Activated CD4-positive, alpha-beta memory T cell treated with anti-CD3 and anti-CD28 coated beads for 36 hours (primary cell): ENCODE data around the gene RAP1A. TPM values are rescaled to one million over a fixed set of nuclear protein-coding genes. Genes with fewer than 3 reads are reported as not detected.
"Not testable (repeated sequence)": the region's sequence is repeated elsewhere in the genome, so short reads cannot be mapped to it uniquely, and the experiment has no call there.

Source experiments
- CTCF ChIA-PET: fragments of 350-600 bp; sonication (Branson Sonifier 250); formaldehyde crosslinking; loops from one replicate; lab custom pipeline; 2021; ENCODE audit warnings: antibody characterized with exemption, inconsistent platforms; lab: Charles Lee
- POLR2A ChIA-PET: fragments of 350-600 bp; sonication (Branson Sonifier 250); formaldehyde crosslinking; loops from one replicate; lab custom pipeline; 2021; ENCODE audit warnings: antibody characterized with exemption; lab: Charles Lee
- DNase-seq: peaks from one replicate; pipeline ENCODE4 v3.0.0-alpha.2; 2020
- H3K27ac Mint-ChIP-seq: one replicate; pipeline ENCODE4 v1.8.0; 2021; ENCODE audit warnings: mixed read lengths
- H3K27me3 Mint-ChIP-seq: one replicate; pipeline ENCODE4 v1.8.0; 2021; ENCODE audit warnings: mixed read lengths
- H3K36me3 Mint-ChIP-seq: one replicate; pipeline ENCODE4 v1.8.0; 2021; ENCODE audit warnings: mixed read lengths
- H3K4me1 Mint-ChIP-seq: one replicate; pipeline ENCODE4 v1.8.0; 2021; ENCODE audit warnings: low read depth, mixed read lengths
- H3K4me3 Mint-ChIP-seq: one replicate; pipeline ENCODE4 v1.8.0; 2021; ENCODE audit warnings: mild to moderate bottlenecking, mixed read lengths
- H3K9me3 Mint-ChIP-seq: one replicate; pipeline ENCODE4 v1.8.0; 2021; ENCODE audit warnings: mixed read lengths
- intact Hi-C: fragments of 100-400 bp; cut with micrococcal nuclease; formaldehyde crosslinking; loops from one replicate; pipeline ENCODE4 v1.15.1; 2023
- total RNA-seq, 2 experiments: library from RNA; stranded (reverse); gene quantifications; one replicate each; pipeline ENCODE4 v1.2.3, GENCODE V29; 2021

The RAP1A gene
- total RNA-seq, 2 experiments from 2014 or later: 292 to 294 TPM

DNA sequence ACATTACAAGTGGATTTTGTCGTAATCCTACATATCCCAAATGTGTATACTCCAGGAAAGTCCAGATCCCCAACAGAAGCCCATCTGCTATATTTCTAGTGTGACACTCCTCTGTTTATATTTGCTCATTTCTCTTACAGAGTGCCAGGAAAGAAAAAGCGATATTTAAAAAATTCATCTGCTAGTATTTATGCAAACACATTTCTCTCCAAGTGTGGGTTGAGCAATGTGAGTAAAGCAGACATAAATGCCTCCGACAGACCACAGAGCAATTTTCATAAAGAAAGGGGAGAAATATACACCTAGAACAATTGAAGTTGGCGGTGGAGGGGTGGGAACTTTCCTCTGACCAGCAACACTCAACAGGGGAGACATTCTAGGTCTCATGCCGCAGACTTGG is 22.2 kb upstream of the RAP1A start:
- Mint-ChIP-seq H3K9me3 (no peaks in the 10 kb centered on the region), H3K27me3 (no peaks in the 10 kb centered on the region), H3K4me1 (peaks cover 96% of the 10 kb centered on the region), H3K4me3 (no peak overlapping the region), H3K36me3 (peaks cover 8% of the 10 kb centered on the region), H3K27ac (peak overlapping the region; percentile 85)
- DNase-seq: no peak
- ChIA-PET POLR2A (interaction anchor here (9.5 kb wide), 1 partner anchor 26 kb away, joined by 151 read pairs; the partner anchor contains the start of gene RAP1A), CTCF (no interaction called here)
- intact Hi-C loops: loop anchor here (10.0 kb wide), 1 partner anchor 963 kb away; no protein-coding TSS in a partner anchor

DNA sequence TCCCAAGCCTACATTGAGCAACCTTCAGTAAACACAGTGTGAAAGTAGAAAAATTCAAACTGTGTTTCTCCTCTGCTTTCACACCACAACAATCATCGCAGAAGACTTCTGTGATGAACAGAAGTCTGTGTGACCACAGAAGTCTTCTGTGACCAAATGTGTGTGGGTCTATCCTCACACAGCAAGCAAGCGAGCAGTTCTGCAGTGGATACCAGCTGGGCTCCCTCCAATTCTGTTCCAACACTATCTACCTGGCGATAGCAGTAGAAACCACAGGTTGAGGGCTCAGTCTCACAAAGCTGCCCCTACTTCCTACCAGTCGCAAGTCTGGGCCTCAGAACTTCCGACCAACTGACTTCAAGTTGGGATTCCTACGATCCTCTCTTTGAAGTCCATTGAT is 21.0 kb upstream of the RAP1A start:
- no peaks in the 10 kb centered on the region for H3K27me3 Mint-ChIP-seq
- H3K4me1 Mint-ChIP-seq: peaks cover 98% of the 10 kb centered on the region
- H3K27ac Mint-ChIP-seq: peak overlapping the region; percentile 85
- H3K36me3 Mint-ChIP-seq: peaks cover 8% of the 10 kb centered on the region
- ChIA-PET CTCF (interaction anchor here (0.8 to 3.7 kb wide), 3 partner anchors 18 to 91 kb away, joined by 3 to 22 read pairs (median 22); partner anchors contain the start of gene RAP1A), POLR2A (interaction anchor here (0.8 to 9.5 kb wide), 3 partner anchors 11 to 91 kb away, joined by 4 to 151 read pairs (median 4); partner anchors contain the start of gene RAP1A)
- H3K4me3 Mint-ChIP-seq: peak overlapping the region; percentile 46
- H3K9me3 Mint-ChIP-seq: no peaks in the 10 kb centered on the region
- intact Hi-C loops: loop anchor here (10.0 kb wide), 1 partner anchor 964 kb away; no protein-coding TSS in a partner anchor
- DNase-seq: peak; percentile 49

DNA sequence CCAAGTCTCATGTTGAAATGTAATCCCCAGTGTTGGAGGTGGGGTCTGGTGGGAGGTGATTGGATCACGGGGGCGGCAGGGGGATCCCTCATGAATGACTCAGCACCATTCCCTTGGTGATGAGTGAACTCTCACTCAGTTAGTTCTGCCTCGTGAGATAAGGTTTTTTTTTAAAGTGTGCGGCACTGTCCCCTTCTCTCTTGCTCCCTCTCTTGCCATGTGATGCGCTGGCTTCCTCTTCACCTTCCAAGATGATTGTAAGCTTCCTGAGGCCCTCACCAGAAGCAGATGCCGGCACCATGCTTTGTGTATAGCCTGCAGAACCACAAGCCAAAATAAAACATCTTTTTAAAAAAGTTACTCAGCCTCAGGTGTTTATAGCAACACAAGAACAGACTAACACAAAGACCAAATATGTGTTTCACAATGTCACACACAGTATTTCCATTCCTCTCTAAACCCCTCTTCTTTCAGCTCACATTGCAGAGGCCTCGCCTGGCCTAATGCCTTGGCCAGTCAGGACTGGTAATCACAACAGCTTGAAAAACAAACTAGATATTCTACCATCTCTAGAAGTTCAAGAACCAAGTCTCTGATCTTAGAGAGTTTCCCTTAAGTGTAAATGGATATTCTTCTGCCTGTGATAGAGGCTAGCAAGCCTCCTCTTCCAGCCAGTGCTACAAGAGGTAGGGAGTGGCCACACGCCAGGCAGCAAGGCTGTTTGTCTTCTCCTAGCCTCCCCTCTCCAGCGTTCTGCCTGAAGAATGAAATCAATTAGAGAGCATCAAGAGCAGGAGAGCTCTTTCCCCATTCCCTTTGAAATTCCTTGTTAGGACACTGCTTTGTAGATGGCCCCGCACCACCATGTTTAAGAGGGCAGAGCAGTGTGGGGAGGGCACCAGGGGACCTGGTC is 19.6 kb upstream of the RAP1A start:
- CTCF ChIA-PET: interaction anchor here (0.7 to 5.3 kb wide), 7 partner anchors 7 to 92 kb away, joined by 3 to 57 read pairs (median 22); partner anchors contain the start of gene RAP1A
- peak overlapping the region; percentile 96 for H3K27ac Mint-ChIP-seq
- no peaks in the 10 kb centered on the region for H3K27me3 Mint-ChIP-seq
- peak overlapping the region; percentile 16 for H3K4me3 Mint-ChIP-seq
- H3K36me3 Mint-ChIP-seq: peaks cover 8% of the 10 kb centered on the region
- H3K9me3 Mint-ChIP-seq: no peaks in the 10 kb centered on the region
- intact Hi-C loops: loop anchor here (1.0 to 10.0 kb wide), 8 partner anchors 19 to 965 kb away; partner anchors contain the start of genes DENND2D, INKA2 and RAP1A
- H3K4me1 Mint-ChIP-seq: peaks cover 96% of the 10 kb centered on the region
- peak; percentile 59 for DNase-seq
- POLR2A ChIA-PET: interaction anchor here (1.0 to 9.5 kb wide), 6 partner anchors 8 to 92 kb away, joined by 5 to 151 read pairs (median 41); partner anchors contain the start of gene RAP1A

DNA sequence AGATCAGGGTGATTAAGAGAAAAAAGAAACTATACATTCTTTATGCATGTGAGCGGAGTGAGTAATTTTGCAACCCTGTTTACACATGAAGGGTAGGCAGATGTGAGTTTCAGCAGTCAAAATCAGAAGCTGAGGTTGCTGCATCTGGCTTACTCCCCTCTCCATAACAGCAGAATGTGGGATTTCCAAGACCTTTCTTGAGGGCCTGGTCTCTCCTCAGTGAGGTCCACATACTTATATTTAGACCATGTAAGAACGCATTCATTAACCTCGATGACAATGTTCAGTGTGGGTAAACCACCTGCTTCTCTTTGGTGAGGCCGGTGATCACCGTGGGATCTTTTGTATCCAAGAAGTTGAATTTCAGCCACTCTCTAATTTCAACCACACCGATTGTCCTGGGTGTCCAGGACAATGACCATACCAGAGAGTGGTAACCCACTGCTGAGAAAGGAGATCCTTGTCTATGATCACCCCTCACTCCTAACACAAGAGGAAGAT is 18.7 kb upstream of the RAP1A start:
- Mint-ChIP-seq H3K36me3 (peaks cover 8% of the 10 kb centered on the region), H3K27me3 (no peaks in the 10 kb centered on the region), H3K27ac (peak overlapping the region; percentile 96), H3K4me1 (peaks cover 96% of the 10 kb centered on the region), H3K4me3 (peak overlapping the region; percentile 49), H3K9me3 (no peaks in the 10 kb centered on the region)
- POLR2A ChIA-PET: interaction anchor here (1.0 to 9.5 kb wide), 6 partner anchors 9 to 93 kb away, joined by 5 to 151 read pairs (median 41); partner anchors contain the start of gene RAP1A
- CTCF ChIA-PET: interaction anchor here (0.7 to 5.3 kb wide), 7 partner anchors 8 to 93 kb away, joined by 3 to 57 read pairs (median 22); partner anchors contain the start of gene RAP1A
- intact Hi-C loops: loop anchor here (1.0 to 5.0 kb wide), 8 partner anchors 18 to 719 kb away; partner anchors contain the start of genes DENND2D, INKA2 and RAP1A
- DNase-seq: peak; percentile 73

DNA sequence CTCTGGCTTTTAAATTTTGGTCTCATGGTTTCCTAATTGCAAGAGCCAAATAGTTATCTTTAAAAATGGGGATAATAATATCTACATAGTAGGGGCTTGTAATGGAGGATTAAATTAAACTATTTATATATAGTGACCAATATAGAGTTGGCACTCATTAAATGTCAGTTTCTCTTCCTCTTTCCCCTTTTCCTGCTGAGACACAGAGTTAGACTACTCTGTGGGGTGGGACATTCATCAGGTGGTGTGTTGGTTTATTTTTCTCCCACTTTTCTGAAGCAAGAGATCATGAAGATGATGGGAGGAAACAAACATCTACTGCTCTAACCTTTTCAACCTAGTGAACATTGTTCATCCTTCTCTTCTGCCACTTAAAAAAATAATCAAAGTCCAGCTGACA is 17.3 kb upstream of the RAP1A start:
- Mint-ChIP-seq H3K27ac (peak overlapping the region; percentile 96), H3K9me3 (no peaks in the 10 kb centered on the region), H3K27me3 (no peaks in the 10 kb centered on the region), H3K36me3 (peaks cover 8% of the 10 kb centered on the region), H3K4me3 (peak overlapping the region; percentile 70), H3K4me1 (peaks cover 89% of the 10 kb centered on the region)
- CTCF ChIA-PET: interaction anchor here (0.7 to 5.3 kb wide), 8 partner anchors 9 to 94 kb away, joined by 3 to 57 read pairs (median 4); no protein-coding TSS in a partner anchor
- POLR2A ChIA-PET: interaction anchor here (1.3 to 9.5 kb wide), 6 partner anchors 11 to 95 kb away, joined by 5 to 151 read pairs (median 38); partner anchors contain the start of gene RAP1A
- intact Hi-C loops: loop anchor here (2.0 to 5.0 kb wide), 6 partner anchors 14 to 720 kb away; partner anchors contain the start of genes DENND2D and INKA2
- no peak for DNase-seq

DNA sequence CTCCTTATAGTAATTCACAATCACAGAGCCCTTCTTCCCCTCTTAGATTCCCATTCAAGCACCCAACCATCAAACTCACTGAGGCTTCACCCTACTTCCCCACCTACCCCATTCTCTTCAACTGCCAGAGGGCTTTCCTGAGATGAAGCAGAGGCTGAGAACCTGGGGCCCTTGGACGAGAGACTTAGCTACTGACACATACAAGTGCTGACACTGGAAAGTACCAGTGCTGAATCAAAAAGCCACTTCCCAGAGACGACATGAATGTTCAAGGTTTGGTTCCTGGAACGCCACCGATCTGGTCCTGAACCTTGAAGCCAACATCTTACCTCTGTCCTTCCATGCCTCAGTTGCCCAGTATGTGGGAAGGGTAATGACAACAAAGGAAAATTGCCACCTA is 16.6 kb upstream of the RAP1A start:
- intact Hi-C loops: loop anchor here (2.0 to 5.0 kb wide), 6 partner anchors 14 to 721 kb away; partner anchors contain the start of genes DENND2D and INKA2
- Mint-ChIP-seq H3K4me3 (peak overlapping the region; percentile 70), H3K4me1 (peaks cover 82% of the 10 kb centered on the region), H3K36me3 (peaks cover 8% of the 10 kb centered on the region), H3K27ac (peak overlapping the region; percentile 96), H3K9me3 (no peaks in the 10 kb centered on the region), H3K27me3 (no peaks in the 10 kb centered on the region)
- peak; percentile 83 for DNase-seq
- ChIA-PET CTCF (interaction anchor here (0.8 to 5.3 kb wide), 10 partner anchors 10 to 383 kb away, joined by 3 to 57 read pairs (median 4); no protein-coding TSS in a partner anchor), POLR2A (interaction anchor here (1.0 to 9.5 kb wide), 9 partner anchors 9 to 730 kb away, joined by 4 to 151 read pairs (median 7); partner anchors contain the start of gene RAP1A)

DNA sequence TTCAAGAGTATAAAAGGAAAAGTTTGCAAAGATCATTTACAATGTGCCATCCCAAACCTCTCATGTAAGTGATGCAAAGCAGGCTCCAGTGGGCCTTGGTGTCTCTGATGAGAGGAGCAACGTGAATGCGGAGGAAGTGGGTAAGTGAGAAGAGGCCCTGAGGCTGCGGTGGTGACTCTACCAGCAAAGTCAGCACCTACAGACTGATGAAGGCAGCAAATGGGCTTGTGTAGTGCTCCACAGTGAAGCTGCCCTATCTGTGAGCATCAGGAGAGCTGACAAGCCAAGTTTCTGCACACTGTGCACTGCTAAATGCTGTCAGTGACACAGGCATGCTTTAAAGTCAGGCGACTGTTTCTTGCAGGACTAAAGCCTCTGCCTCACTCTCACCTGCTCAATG is 15.6 kb upstream of the RAP1A start:
- ChIA-PET POLR2A (interaction anchor here (1.0 to 9.5 kb wide), 9 partner anchors 8 to 731 kb away, joined by 4 to 151 read pairs (median 7); partner anchors contain the start of gene RAP1A), CTCF (interaction anchor here (0.9 to 5.3 kb wide), 9 partner anchors 9 to 384 kb away, joined by 3 to 57 read pairs (median 4); no protein-coding TSS in a partner anchor)

DNA sequence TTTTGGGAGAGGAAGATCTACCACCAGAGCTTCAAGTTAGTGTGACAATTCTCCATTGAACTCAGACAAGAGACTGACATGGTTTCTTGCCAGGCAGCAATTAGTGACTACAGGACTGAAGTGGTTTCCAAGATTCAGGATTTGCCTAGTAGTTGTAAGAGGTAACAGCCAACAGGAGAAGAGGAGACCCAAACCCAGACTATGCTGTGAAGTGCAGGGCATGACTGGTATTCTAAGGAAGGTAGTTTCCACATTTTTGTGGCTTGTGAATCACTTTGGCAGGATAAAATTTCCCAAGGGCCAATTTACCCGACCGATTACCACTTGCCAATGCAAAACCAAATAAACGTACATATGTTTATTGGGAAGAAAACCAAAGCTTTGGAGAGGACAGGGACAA is 14.7 kb upstream of the RAP1A start:
- peaks cover 64% of the 10 kb centered on the region for H3K4me1 Mint-ChIP-seq
- H3K27ac Mint-ChIP-seq: peak overlapping the region; percentile 96
- peak overlapping the region; percentile 14 for H3K4me3 Mint-ChIP-seq
- no peaks in the 10 kb centered on the region for H3K9me3 Mint-ChIP-seq
- ChIA-PET CTCF (interaction anchor here (1.2 to 5.3 kb wide), 4 partner anchors 12 to 97 kb away, joined by 3 to 57 read pairs (median 27); no protein-coding TSS in a partner anchor), POLR2A (interaction anchor here (0.6 to 9.5 kb wide), 6 partner anchors 11 to 97 kb away, joined by 3 to 151 read pairs (median 12); partner anchors contain the start of gene RAP1A)
- no peak for DNase-seq
- H3K27me3 Mint-ChIP-seq: no peaks in the 10 kb centered on the region
- peaks cover 2% of the 10 kb centered on the region for H3K36me3 Mint-ChIP-seq
- intact Hi-C loops: loop anchor here (1.0 to 5.0 kb wide), 8 partner anchors 11 to 723 kb away; partner anchors contain the start of genes DENND2D and INKA2

More for the DNA sequence above, 15.6 kb upstream of the RAP1A start:
- Mint-ChIP-seq H3K27ac (peak overlapping the region; percentile 96), H3K27me3 (no peaks in the 10 kb centered on the region), H3K36me3 (peaks cover 8% of the 10 kb centered on the region), H3K9me3 (no peaks in the 10 kb centered on the region), H3K4me1 (peaks cover 72% of the 10 kb centered on the region), H3K4me3 (peak overlapping the region; percentile 70)
- intact Hi-C loops: loop anchor here (1.0 to 5.0 kb wide), 9 partner anchors 11 to 722 kb away; partner anchors contain the start of genes DENND2D and INKA2
- DNase-seq: peak; percentile 92

DNA sequence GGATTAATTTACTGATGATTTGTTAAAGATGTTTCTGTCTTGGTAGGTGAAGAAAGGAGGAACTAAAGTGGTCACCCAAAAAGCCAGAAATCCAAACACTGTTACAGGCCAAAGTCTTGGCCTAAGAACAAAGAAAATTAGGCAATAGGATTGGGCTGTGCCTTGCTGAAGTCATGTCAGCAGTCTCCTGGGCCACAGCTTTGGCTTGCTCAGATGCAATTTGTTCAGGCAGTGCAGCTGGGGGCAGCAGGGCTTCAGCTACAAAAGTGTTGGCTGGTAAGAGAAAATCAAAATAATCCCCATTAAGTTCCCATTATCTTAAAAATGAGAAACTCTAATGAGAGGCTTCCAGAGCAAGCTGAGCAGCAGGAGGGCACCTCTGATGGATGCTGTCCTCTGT is 14.0 kb upstream of the RAP1A start:
- H3K36me3 Mint-ChIP-seq: no peaks in the 10 kb centered on the region
- POLR2A ChIA-PET: interaction anchor here (2.0 to 9.5 kb wide), 3 partner anchors 10 to 18 kb away, joined by 9 to 151 read pairs (median 60); partner anchors contain the start of gene RAP1A
- DNase-seq: no peak
- no peaks in the 10 kb centered on the region for H3K27me3 Mint-ChIP-seq
- intact Hi-C loops: loop anchor here (2.0 kb wide), 1 partner anchor 41 kb away; no protein-coding TSS in a partner anchor
- peaks cover 58% of the 10 kb centered on the region for H3K4me1 Mint-ChIP-seq
- no peak overlapping the region for H3K4me3 Mint-ChIP-seq
- peak overlapping the region; percentile 84 for H3K27ac Mint-ChIP-seq
- H3K9me3 Mint-ChIP-seq: no peaks in the 10 kb centered on the region
- CTCF ChIA-PET: interaction anchor here (0.5 to 1.8 kb wide), 4 partner anchors 10 to 105 kb away, joined by 3 to 7 read pairs (median 5); partner anchors contain the start of gene RAP1A

DNA sequence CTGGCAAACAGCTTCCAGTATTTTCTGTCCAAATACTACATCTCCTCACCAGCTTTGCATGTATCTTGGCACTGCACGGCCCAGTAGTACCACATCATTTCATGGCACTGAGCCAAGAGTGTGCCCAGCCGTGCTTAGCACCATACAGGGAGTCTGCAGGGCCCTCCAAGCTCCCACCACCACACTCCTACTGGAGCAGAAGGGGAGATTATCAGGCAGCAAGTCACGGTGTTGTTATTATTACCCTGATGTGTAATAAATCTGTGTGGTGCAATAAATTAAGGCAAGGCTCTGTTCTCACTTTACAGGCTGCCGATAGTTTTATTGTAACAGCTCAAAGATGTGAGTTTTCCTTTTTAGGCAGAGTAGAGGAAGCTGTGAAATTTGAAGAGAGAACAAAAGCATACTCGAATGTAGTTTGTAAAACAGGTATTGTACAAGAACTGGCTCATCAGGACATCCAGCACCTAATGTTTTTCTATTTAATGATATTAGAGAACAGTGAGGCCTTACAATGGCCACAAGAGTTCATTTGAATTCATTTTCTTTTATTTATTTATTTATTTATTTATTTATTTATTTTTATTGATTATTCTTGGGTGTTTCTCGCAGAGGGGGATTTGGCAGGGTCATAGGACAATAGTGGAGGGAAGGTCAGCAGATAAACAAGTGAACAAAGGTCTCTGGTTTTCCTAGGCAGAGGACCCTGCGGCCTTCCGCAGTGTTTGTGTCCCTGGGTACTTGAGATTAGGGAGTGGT is 13.0 kb upstream of the RAP1A start:
- POLR2A ChIA-PET: interaction anchor here (2.0 to 9.5 kb wide), 3 partner anchors 9 to 17 kb away, joined by 9 to 151 read pairs (median 60); partner anchors contain the start of gene RAP1A
- intact Hi-C loops, H3K27me3 Mint-ChIP-seq, H3K9me3 Mint-ChIP-seq, DNase-seq, H3K36me3 Mint-ChIP-seq, H3K4me3 Mint-ChIP-seq: not testable (repeated sequence)
- peaks cover 48% of the 10 kb centered on the region for H3K4me1 Mint-ChIP-seq
- CTCF ChIA-PET: interaction anchor here (0.5 to 1.8 kb wide), 3 partner anchors 9 to 106 kb away, joined by 4 to 7 read pairs (median 6); no protein-coding TSS in a partner anchor
- peak overlapping the region; percentile 44 for H3K27ac Mint-ChIP-seq
